Liver (tissue), 9 donors: Measurements from ENCODE around the gene COL11A1. TPM values are rescaled to one million over a fixed set of nuclear protein-coding genes. Genes with fewer than 3 reads are reported as not detected.

ENCODE experiments used
- DNase-seq: peaks from one replicate; pipeline ENCODE4 v3.0.0-alpha.2; 2017; ENCODE audit warnings: low spot score
- H3K27ac ChIP-seq, 2 donors: one replicate each; pipeline ENCODE4 v1.7.0; 2013; ENCODE audit warnings: inconsistent platforms in 2 of 2, low read length in 2 of 2, control low read depth in 1 of 2, low read depth in 1 of 2, mild to moderate bottlenecking in 1 of 2
- H3K27me3 ChIP-seq, 4 donors: one replicate each; pipeline versions ENCODE4 v1.6.1 to v1.7.0; 2013; ENCODE audit warnings: low read length in 3 of 4, inconsistent platforms in 1 of 4, mild to moderate bottlenecking in 1 of 4, moderate library complexity in 1 of 4; ENCODE audit not compliant: control insufficient read depth in 4 of 4, insufficient read depth in 4 of 4
- H3K36me3 ChIP-seq, 4 donors: one replicate each; pipeline versions ENCODE4 v1.6.1 to v1.7.0; 2013; ENCODE audit warnings: low read length in 3 of 4, mild to moderate bottlenecking in 3 of 4, low read depth in 1 of 4, moderate library complexity in 1 of 4; ENCODE audit not compliant: control insufficient read depth in 4 of 4, insufficient read depth in 3 of 4
- H3K4me1 ChIP-seq, 4 donors: one replicate each; pipeline versions ENCODE4 v1.6.1 to v1.7.0; 2013; ENCODE audit warnings: low read length in 3 of 4, mild to moderate bottlenecking in 3 of 4, moderate library complexity in 1 of 4; ENCODE audit not compliant: control insufficient read depth in 4 of 4, insufficient read depth in 4 of 4
- H3K4me3 ChIP-seq, 3 donors: one replicate each; pipeline versions ENCODE4 v1.6.1 to v1.7.0; 2013; ENCODE audit warnings: low read length in 3 of 3, control low read depth in 1 of 3, low read depth in 1 of 3, mild to moderate bottlenecking in 1 of 3
- H3K9ac ChIP-seq, 2 donors: one replicate each; pipeline ENCODE4 v1.7.0; 2013; ENCODE audit warnings: low read length in 2 of 2, mild to moderate bottlenecking in 2 of 2, moderate library complexity in 2 of 2, control low read depth in 1 of 2, low read depth in 1 of 2
- H3K9me3 ChIP-seq, 4 donors: one replicate each; pipeline versions ENCODE4 v1.6.1 to v1.7.0; 2013; ENCODE audit warnings: low read length in 3 of 4; ENCODE audit not compliant: control insufficient read depth in 4 of 4
- EGR1 ChIP-seq, 2 donors: IDR thresholded peaks; 2 replicates each; pipeline ENCODE4 v1.6.1; 2016 to 2018; ENCODE audit warnings: antibody characterized with exemption in 2 of 2, low read depth in 2 of 2
- FOXA1 ChIP-seq: IDR thresholded peaks from 2 replicates; pipeline ENCODE4 v1.6.1; 2016; ENCODE audit warnings: antibody characterized with exemption
- FOXA2 ChIP-seq: IDR thresholded peaks from 2 replicates; pipeline ENCODE4 v1.6.1; 2016; ENCODE audit warnings: antibody characterized with exemption
- GABPA ChIP-seq, 2 donors: IDR thresholded peaks in 1 of 2; conservative IDR thresholded peaks in 1 of 2; 2 replicates each; pipeline ENCODE4 v1.6.1; 2016; ENCODE audit warnings: antibody characterized with exemption in 2 of 2, mild to moderate bottlenecking in 1 of 2, moderate library complexity in 1 of 2
- HNF4A ChIP-seq, 2 donors: conservative IDR thresholded peaks; 2 replicates each; pipeline ENCODE4 v1.6.1; 2016; ENCODE audit warnings: antibody characterized with exemption in 2 of 2, mild to moderate bottlenecking in 2 of 2
- HNF4G ChIP-seq: IDR thresholded peaks from 2 replicates; pipeline ENCODE4 v1.6.1; 2016; ENCODE audit warnings: antibody characterized with exemption
- JUND ChIP-seq, 2 donors: IDR thresholded peaks; 2 replicates each; pipeline ENCODE4 v1.6.1; 2016; ENCODE audit warnings: antibody characterized with exemption in 2 of 2
- MAX ChIP-seq: IDR thresholded peaks from 2 replicates; pipeline ENCODE4 v1.6.1; 2016; ENCODE audit warnings: antibody characterized with exemption
- NR2F2 ChIP-seq: IDR thresholded peaks from 2 replicates; pipeline ENCODE4 v1.6.1; 2016; ENCODE audit warnings: antibody characterized with exemption
- RAD21 ChIP-seq, 2 donors: IDR thresholded peaks; 2 replicates each; pipeline ENCODE4 v1.6.1; 2016; ENCODE audit warnings: antibody characterized with exemption in 2 of 2, mild to moderate bottlenecking in 2 of 2
- REST ChIP-seq: IDR thresholded peaks from 2 replicates; pipeline ENCODE4 v1.6.1; 2016; ENCODE audit warnings: antibody characterized with exemption, mild to moderate bottlenecking
- RXRA ChIP-seq, 2 donors: IDR thresholded peaks; 2 replicates each; pipeline ENCODE4 v1.6.1; 2017 to 2018; ENCODE audit warnings: antibody characterized with exemption in 2 of 2, mild to moderate bottlenecking in 1 of 2
- TAF1 ChIP-seq: conservative IDR thresholded peaks from 2 replicates; pipeline ENCODE4 v1.6.1; 2016; ENCODE audit warnings: antibody characterized with exemption, mild to moderate bottlenecking
- YY1 ChIP-seq: IDR thresholded peaks from 2 replicates; pipeline ENCODE4 v1.6.1; 2016; ENCODE audit warnings: antibody characterized with exemption, mild to moderate bottlenecking
- WGBS: extraction: QIAGEN DNeasy Blood & Tissue Kit; methylation state at CpG from one replicate; pipeline ENCODE4 v1.1.7; 2013; 5-methylcytosine and 5-hydroxymethylcytosine counted together
- polyA plus RNA-seq, 2 donors: library from polyadenylated mRNA; stranded (reverse) in 1 of 2; unstranded in 1 of 2; fragments of 200-250 nt in 1 of 2; fragments of >200 nt in 1 of 2; fragmentation: Nextera tagmentation in 1 of 2; extraction: Ambion mirVana in 1 of 2; gene quantifications; one replicate each; pipeline versions ENCODE4 v1.2.1 to v1.2.3, GENCODE V29; 2013 to 2015
- total RNA-seq, 2 donors: library from RNA; depleted of rRNA; stranded (reverse); fragments of >200 nt; gene quantifications; one replicate each; pipeline ENCODE4 v1.2.3, GENCODE V29; 2014
- TF ChIP-seq, protein P1 (sequence below): IDR thresholded peaks from 2 replicates; pipeline ENCODE4 v1.6.1; 2016; ENCODE audit warnings: antibody characterized with exemption
- TF ChIP-seq, protein P2 (sequence below): fragments of 150-350 bp; IDR thresholded peaks from 2 replicates; pipeline ENCODE4 v1.5.1; 2017; ENCODE audit warnings: improper control_type of control experiment, low read depth, low read length; ENCODE audit not compliant: missing input control
- donor health status: healthy.
- donor health status: healthy.
- donor health status: healthy.
- donor health status: healthy.
- donor health status: healthy.

COL11A1 gene
- total and polyA plus RNA-seq, 4 donors = 0.01 to 0.42 TPM; not detected in 2

DNA sequence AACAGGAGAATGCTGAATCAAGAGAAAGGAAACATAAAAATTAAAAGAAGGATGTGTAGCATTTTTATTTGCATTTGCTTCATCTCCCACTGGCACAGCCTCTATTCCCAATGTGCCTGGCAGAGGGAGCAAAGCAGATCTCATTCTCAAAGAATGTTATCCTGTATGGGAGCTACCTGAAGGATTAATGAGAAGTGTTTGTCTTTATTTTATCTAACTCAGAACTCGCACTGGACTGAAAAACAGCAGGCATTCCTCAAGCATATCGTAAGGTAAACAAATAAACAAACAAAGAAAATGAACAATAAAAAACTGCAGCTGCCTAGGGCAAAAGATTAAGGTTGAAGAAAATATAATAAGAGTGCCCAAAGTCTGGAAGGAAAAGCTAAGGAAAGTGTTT is 12.7 kb upstream of the COL11A1 start:
- no peak for DNase-seq
- Histone ChIP-seq H3K27ac (no peak overlapping the region), H3K9me3 (no peaks in the 10 kb centered on the region), H3K36me3 (no peaks in the 10 kb centered on the region), H3K9ac (no peak overlapping the region), H3K4me3 (no peak overlapping the region), H3K4me1 (no peaks in the 10 kb centered on the region), H3K27me3 (peaks cover 0 to 5% (median 0%) of the 10 kb centered on the region in 4 donors)
- WGBS = 49% methylated on average over 2 of the region's 2 CpGs
- TF ChIP-seq HNF4G (no peak), GABPA (IDR thresholded peaks at IDR 0.05 in 1 of 2, conservative IDR thresholded peaks at IDR 0.05 in 1 of 2) (no peak), RXRA (IDR thresholded peaks at IDR 0.05) (no peak)

GRCh38 chr1:103112546-103112945 is 4.2 kb upstream of the COL11A1 start:
- TF ChIP-seq, protein P1, sequence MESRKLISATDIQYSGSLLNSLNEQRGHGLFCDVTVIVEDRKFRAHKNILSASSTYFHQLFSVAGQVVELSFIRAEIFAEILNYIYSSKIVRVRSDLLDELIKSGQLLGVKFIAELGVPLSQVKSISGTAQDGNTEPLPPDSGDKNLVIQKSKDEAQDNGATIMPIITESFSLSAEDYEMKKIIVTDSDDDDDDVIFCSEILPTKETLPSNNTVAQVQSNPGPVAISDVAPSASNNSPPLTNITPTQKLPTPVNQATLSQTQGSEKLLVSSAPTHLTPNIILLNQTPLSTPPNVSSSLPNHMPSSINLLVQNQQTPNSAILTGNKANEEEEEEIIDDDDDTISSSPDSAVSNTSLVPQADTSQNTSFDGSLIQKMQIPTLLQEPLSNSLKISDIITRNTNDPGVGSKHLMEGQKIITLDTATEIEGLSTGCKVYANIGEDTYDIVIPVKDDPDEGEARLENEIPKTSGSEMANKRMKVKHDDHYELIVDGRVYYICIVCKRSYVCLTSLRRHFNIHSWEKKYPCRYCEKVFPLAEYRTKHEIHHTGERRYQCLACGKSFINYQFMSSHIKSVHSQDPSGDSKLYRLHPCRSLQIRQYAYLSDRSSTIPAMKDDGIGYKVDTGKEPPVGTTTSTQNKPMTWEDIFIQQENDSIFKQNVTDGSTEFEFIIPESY = no peak
- no peak for TF ChIP-seq NR2F2
- TF ChIP-seq FOXA2 = no peak
- no peak for TF ChIP-seq MAX
- TF ChIP-seq JUND (IDR thresholded peaks at IDR 0.05) = no peak
- TF ChIP-seq FOXA1 = no peak
- no peak for TF ChIP-seq YY1
- TF ChIP-seq RXRA (IDR thresholded peaks at IDR 0.05) = no peak
- TF ChIP-seq, protein P2, sequence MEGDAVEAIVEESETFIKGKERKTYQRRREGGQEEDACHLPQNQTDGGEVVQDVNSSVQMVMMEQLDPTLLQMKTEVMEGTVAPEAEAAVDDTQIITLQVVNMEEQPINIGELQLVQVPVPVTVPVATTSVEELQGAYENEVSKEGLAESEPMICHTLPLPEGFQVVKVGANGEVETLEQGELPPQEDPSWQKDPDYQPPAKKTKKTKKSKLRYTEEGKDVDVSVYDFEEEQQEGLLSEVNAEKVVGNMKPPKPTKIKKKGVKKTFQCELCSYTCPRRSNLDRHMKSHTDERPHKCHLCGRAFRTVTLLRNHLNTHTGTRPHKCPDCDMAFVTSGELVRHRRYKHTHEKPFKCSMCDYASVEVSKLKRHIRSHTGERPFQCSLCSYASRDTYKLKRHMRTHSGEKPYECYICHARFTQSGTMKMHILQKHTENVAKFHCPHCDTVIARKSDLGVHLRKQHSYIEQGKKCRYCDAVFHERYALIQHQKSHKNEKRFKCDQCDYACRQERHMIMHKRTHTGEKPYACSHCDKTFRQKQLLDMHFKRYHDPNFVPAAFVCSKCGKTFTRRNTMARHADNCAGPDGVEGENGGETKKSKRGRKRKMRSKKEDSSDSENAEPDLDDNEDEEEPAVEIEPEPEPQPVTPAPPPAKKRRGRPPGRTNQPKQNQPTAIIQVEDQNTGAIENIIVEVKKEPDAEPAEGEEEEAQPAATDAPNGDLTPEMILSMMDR = no peak
- TF ChIP-seq EGR1 (IDR thresholded peaks at IDR 0.05; ENCODE audit: low read depth in 2 of 2) = no peak
- no peak for TF ChIP-seq RAD21 (IDR thresholded peaks at IDR 0.05)
- TF ChIP-seq TAF1 = no peak
- no peak for TF ChIP-seq REST
- TF ChIP-seq HNF4A (conservative IDR thresholded peaks at IDR 0.05) = no peak
- no peak overlapping the region for H3K27ac ChIP-seq
- no peak for DNase-seq

More at GRCh38 chr1:103112546-103112945, 4.2 kb upstream of the COL11A1 start:
- H3K9ac ChIP-seq = no peak overlapping the region
- peaks cover 5 to 12% (median 6%) of the 10 kb centered on the region in 4 donors for H3K4me1 ChIP-seq
- H3K36me3 ChIP-seq = no peaks in the 10 kb centered on the region
- H3K4me3 ChIP-seq = no peak overlapping the region
- peaks cover 0 to 5% (median 2%) of the 10 kb centered on the region in 4 donors for H3K27me3 ChIP-seq
- no peaks in the 10 kb centered on the region for H3K9me3 ChIP-seq
